Peyer's patch (tissue), 4 donors: ENCODE data around the gene FAM120A. TPM values are rescaled to one million over a fixed set of nuclear protein-coding genes. Genes with fewer than 3 reads are reported as not detected.

ENCODE experiments used
- DNase-seq, 3 donors: peaks; one replicate each; pipeline ENCODE4 v3.0.0-alpha.2; 2017 to 2019
- H3K27ac ChIP-seq, 4 donors: fragments of 200-600 bp; sonication (generic); one replicate each; pipeline ENCODE4 v1.5.1; 2016 to 2019
- H3K27me3 ChIP-seq, 2 donors: fragments of 200-600 bp; sonication (generic); one replicate each; pipeline ENCODE4 v1.5.1; 2019
- H3K36me3 ChIP-seq, 3 donors: fragments of 200-600 bp; sonication (generic); one replicate each; pipeline ENCODE4 v1.5.1; 2016 to 2019
- H3K4me1 ChIP-seq, 4 donors: fragments of 200-600 bp; sonication (generic); one replicate each; pipeline ENCODE4 v1.5.1; 2016 to 2019
- H3K4me3 ChIP-seq, 4 donors: fragments of 200-600 bp; sonication (generic); 1 replicate in 3 of 4; 2 replicates in 1 of 4; pipeline ENCODE4 v1.5.1; 2016 to 2019; ENCODE audit warnings: mild to moderate bottlenecking in 1 of 4
- H3K9me3 ChIP-seq, 4 donors: fragments of 200-600 bp; sonication (generic); one replicate each; pipeline ENCODE4 v1.5.1; 2016 to 2019; ENCODE audit warnings: mild to moderate bottlenecking in 1 of 4
- POLR2A ChIP-seq, 2 donors: fragments of 450-650 bp; IDR thresholded peaks; one replicate each; pipeline ENCODE4 v1.5.1; 2017; ENCODE audit warnings: antibody characterized with exemption in 2 of 2, mild to moderate bottlenecking in 2 of 2, moderate library complexity in 2 of 2
- total RNA-seq, 4 donors: library from RNA; depleted of rRNA; stranded (reverse); fragments of >200 nt; gene quantifications; one replicate each; pipeline ENCODE4 v1.1.0, GENCODE V29; 2016
- TF ChIP-seq, protein P1 (sequence below), 6 experiments: fragments of 450-650 bp in 4 of 6; fragments of 200-600 bp in 2 of 6; sonication (generic) in 1 of 6; IDR thresholded peaks; one replicate each; pipeline ENCODE4 v1.5.1; 2017 to 2019; ENCODE audit warnings: antibody characterized with exemption in 6 of 6, mild to moderate bottlenecking in 3 of 6, moderate library complexity in 1 of 6

FAM120A gene
- total RNA-seq, 4 donors from 2014 or later = 128 to 159 (median 136) TPM

DNA sequence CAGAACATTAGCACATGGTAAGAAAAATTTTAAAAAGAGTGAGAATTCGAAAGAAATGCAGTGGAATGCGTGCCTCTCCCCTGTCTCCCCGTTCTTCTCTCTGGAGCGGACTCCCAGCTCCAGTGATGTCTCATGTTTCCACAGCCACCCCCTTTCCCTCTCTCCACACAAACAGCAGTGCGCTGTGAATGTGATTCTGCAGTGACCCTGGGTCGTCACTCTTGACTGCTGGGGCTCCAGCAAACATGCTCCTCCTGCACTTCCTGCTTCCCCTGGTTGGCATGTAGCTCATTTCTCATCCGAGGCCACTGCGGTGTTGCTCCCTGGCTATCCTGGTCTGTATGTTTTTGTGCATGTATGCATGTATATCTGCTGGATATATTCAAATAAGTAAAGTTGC, 138.2 kb downstream of the FAM120A start:
- Histone ChIP-seq H3K4me3 (no peak overlapping the region), H3K4me1 (peaks cover 0 to 26% (median 0%) of the 10 kb centered on the region in 4 donors), H3K9me3 (no peaks in the 10 kb centered on the region), H3K27me3 (no peaks in the 10 kb centered on the region), H3K36me3 (no peaks in the 10 kb centered on the region), H3K27ac (no peak overlapping the region)
- DNase-seq = peak in 1 of 3 donors; percentile 42
- no peak for TF ChIP-seq POLR2A (IDR thresholded peaks at IDR 0.05)
- TF ChIP-seq, protein P1, sequence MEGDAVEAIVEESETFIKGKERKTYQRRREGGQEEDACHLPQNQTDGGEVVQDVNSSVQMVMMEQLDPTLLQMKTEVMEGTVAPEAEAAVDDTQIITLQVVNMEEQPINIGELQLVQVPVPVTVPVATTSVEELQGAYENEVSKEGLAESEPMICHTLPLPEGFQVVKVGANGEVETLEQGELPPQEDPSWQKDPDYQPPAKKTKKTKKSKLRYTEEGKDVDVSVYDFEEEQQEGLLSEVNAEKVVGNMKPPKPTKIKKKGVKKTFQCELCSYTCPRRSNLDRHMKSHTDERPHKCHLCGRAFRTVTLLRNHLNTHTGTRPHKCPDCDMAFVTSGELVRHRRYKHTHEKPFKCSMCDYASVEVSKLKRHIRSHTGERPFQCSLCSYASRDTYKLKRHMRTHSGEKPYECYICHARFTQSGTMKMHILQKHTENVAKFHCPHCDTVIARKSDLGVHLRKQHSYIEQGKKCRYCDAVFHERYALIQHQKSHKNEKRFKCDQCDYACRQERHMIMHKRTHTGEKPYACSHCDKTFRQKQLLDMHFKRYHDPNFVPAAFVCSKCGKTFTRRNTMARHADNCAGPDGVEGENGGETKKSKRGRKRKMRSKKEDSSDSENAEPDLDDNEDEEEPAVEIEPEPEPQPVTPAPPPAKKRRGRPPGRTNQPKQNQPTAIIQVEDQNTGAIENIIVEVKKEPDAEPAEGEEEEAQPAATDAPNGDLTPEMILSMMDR (IDR thresholded peaks at IDR 0.05) = no peak

DNA sequence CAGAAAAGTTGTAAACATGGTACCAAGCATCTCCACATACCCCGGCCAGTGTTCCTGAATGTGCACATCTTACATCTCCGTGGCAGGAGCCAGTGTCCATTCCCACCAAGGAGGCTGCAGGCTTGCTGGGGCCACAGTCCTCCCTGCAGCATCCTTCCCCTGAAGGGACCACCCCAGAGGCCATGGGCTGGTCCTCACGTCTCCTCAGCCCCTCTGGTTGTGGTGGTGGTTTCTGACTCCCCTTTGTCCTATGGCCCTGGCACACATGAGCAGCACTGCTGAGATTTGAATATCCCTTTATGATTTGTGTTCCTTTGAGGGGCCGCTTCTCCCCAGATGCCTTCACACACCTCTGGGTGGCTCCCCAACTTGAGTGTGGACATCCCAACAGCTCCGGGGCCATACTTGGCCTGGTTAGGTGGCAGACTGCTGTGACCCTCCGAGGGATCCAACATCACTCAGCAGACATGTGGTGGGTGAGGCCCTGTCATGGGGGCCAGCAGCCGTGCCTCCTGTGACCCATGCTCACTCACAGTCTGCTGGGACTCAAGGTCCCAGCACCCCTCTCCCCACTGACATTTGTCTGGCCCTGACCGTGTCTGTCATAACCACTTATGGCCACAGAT, 139.2 kb downstream of the FAM120A start:
- no peak overlapping the region for H3K27ac ChIP-seq
- no peaks in the 10 kb centered on the region for H3K27me3 ChIP-seq
- H3K4me1 ChIP-seq = peaks cover 0 to 26% (median 0%) of the 10 kb centered on the region in 4 donors
- H3K9me3 ChIP-seq = no peaks in the 10 kb centered on the region
- peak in 1 of 3 donors; percentile 22 for DNase-seq
- no peak overlapping the region for H3K4me3 ChIP-seq
- TF ChIP-seq, protein P1 (IDR thresholded peaks at IDR 0.05) = no peak
- no peaks in the 10 kb centered on the region for H3K36me3 ChIP-seq

GRCh38 chr9:93591301-93592007, 140.0 kb downstream of the FAM120A start:
- Histone ChIP-seq H3K4me1 (peaks cover 0 to 26% (median 0%) of the 10 kb centered on the region in 4 donors), H3K4me3 (no peak overlapping the region), H3K27me3 (no peaks in the 10 kb centered on the region), H3K36me3 (no peaks in the 10 kb centered on the region), H3K9me3 (no peaks in the 10 kb centered on the region), H3K27ac (no peak overlapping the region)
- peak in 2 of 3 donors; percentile 7 to 37 for DNase-seq
- TF ChIP-seq, protein P1 (IDR thresholded peaks at IDR 0.05) = no peak
- no peak for TF ChIP-seq POLR2A (IDR thresholded peaks at IDR 0.05)

- Histone ChIP-seq H3K27ac (no peak overlapping the region), H3K9me3 (no peaks in the 10 kb centered on the region), H3K4me3 (no peak overlapping the region), H3K27me3 (no peaks in the 10 kb centered on the region), H3K4me1 (peaks cover 0 to 26% (median 0%) of the 10 kb centered on the region in 4 donors), H3K36me3 (no peaks in the 10 kb centered on the region)
- TF ChIP-seq POLR2A (IDR thresholded peaks at IDR 0.05) = no peak
- TF ChIP-seq, protein P1 (IDR thresholded peaks at IDR 0.05) = no peak
- DNase-seq = peak in 2 of 3 donors; percentile 12 to 18
Measured at GRCh38 chr9:93592008-93592642, 140.6 kb downstream of the FAM120A start.

- Histone ChIP-seq H3K4me3 (no peak overlapping the region), H3K36me3 (no peaks in the 10 kb centered on the region), H3K9me3 (no peaks in the 10 kb centered on the region), H3K27ac (no peak overlapping the region), H3K27me3 (no peaks in the 10 kb centered on the region), H3K4me1 (peaks cover 0 to 26% (median 0%) of the 10 kb centered on the region in 4 donors)
- TF ChIP-seq, protein P1 (IDR thresholded peaks at IDR 0.05) = peak in 2 of 6 experiments; percentile 13 to 34
- TF ChIP-seq POLR2A (IDR thresholded peaks at IDR 0.05) = no peak
- peak in 1 of 3 donors; percentile 42 for DNase-seq
Measured at GRCh38 chr9:93592643-93593021, 141.1 kb downstream of the FAM120A start.
